Loucy (cell line): Measurements from ENCODE around the gene SMIM45.

Experiments
- EZH2phosphoT487 ChIP-seq: fragments of 200-600 bp; IDR thresholded peaks from 2 replicates; pipeline ENCODE4 v1.6.1; 2018; ENCODE audit warnings: antibody characterized with exemption, mild to moderate bottlenecking, moderate library complexity, borderline replicate concordance
- TF ChIP-seq, protein P1 (sequence below): fragments of 200-600 bp; sonication (generic); conservative IDR thresholded peaks from 2 replicates; pipeline ENCODE4 v1.5.1; 2014; ENCODE audit warnings: mild to moderate bottlenecking, antibody characterized with exemption, low read length

DNA sequence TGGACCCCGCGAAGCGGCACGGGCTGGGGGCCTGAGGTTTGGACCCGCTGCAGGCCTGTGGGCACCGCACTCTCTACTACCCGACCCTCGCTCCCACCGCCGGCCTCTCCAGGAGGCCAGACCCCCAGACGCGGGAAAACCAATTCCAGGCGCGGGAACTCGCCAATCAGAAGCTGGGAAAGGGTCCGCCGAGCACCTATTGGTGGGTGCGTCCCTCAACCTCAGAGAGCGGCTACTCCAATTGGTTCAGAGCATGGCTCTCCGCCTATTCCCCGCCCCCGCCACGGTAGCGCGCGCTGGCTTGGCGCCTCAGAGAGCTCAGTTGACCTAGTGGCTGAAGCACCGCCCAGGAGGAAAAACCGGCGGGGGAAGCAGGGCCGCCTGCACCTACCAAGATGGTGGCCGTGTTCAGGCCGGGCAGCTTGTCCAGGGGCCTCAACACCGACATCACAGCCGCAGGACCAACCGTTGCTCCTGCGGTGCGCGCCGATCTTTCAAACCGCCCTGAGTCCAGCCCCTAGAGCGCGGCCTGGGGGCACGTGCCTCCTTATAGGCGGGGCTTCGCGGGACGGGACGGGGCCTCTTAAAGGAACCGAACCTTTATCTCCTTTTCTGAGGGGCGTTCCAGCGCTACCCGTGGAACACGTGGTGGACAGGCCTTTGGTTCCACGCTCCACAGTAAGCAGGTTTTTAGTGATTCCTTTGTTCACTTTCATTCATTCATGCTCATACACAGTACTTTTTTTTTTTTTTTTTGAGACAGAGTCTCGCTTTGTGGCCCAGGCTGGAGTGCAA, 5.1 kb upstream of the SMIM45 start, which contains the start of gene CENPM:
- TF ChIP-seq, protein P1, sequence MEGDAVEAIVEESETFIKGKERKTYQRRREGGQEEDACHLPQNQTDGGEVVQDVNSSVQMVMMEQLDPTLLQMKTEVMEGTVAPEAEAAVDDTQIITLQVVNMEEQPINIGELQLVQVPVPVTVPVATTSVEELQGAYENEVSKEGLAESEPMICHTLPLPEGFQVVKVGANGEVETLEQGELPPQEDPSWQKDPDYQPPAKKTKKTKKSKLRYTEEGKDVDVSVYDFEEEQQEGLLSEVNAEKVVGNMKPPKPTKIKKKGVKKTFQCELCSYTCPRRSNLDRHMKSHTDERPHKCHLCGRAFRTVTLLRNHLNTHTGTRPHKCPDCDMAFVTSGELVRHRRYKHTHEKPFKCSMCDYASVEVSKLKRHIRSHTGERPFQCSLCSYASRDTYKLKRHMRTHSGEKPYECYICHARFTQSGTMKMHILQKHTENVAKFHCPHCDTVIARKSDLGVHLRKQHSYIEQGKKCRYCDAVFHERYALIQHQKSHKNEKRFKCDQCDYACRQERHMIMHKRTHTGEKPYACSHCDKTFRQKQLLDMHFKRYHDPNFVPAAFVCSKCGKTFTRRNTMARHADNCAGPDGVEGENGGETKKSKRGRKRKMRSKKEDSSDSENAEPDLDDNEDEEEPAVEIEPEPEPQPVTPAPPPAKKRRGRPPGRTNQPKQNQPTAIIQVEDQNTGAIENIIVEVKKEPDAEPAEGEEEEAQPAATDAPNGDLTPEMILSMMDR, result no peak
- TF ChIP-seq EZH2phosphoT487, result no peak
